OCI-LY7 (cell line): Measurements from ENCODE around the gene ZNF75A. TPM values are rescaled to one million over a fixed set of nuclear protein-coding genes. Genes with fewer than 3 reads are reported as not detected.

Experiments used
- BruUV-seq: library from RNA; stranded (reverse); fragments of 400-500 nt; replicated peaks from 2 replicates; lab custom pipeline; 2021; lab: Mats Ljungman, UMichigan
- CTCF ChIA-PET: fragments of 300-600 bp; sonication (Branson Sonifier 250); formaldehyde crosslinking; loops from one replicate; lab custom pipeline; 2022; ENCODE audit warnings: antibody characterized with exemption; ENCODE audit not compliant: unreplicated experiment; lab: Charles Lee
- POLR2A ChIA-PET: fragments of 300-600 bp; sonication (Branson Sonifier 250); formaldehyde crosslinking; loops from one replicate; lab custom pipeline; 2022; ENCODE audit warnings: antibody characterized with exemption; lab: Charles Lee
- DNase-seq: peaks from one replicate; pipeline ENCODE4 v3.0.0-alpha.2; 2015; ENCODE audit warnings: low spot score
- H2AFZ ChIP-seq: fragments of 200-600 bp; sonication (generic), shearing (Covaris generic); 2 replicates; pipeline ENCODE4 v1.6.1; 2014; ENCODE audit warnings: mild to moderate bottlenecking, antibody characterized with exemption, low read length, moderate library complexity
- H3K27ac ChIP-seq: fragments of 200-600 bp; sonication (generic); 2 replicates; pipeline ENCODE4 v1.5.1; 2014; ENCODE audit warnings: mixed run types, low read depth, mild to moderate bottlenecking, moderate library complexity, low read length, inconsistent platforms; ENCODE audit not compliant: poor library complexity, severe bottlenecking
- H3K36me3 ChIP-seq: fragments of 200-600 bp; sonication (generic); 2 replicates; pipeline ENCODE4 v1.6.1; 2014; ENCODE audit warnings: mild to moderate bottlenecking, antibody characterized with exemption, low read length, moderate library complexity, mixed read lengths; ENCODE audit not compliant: insufficient read depth
- H3K4me1 ChIP-seq: fragments of 200-600 bp; sonication (generic); 2 replicates; pipeline ENCODE4 v1.5.1; 2014; ENCODE audit warnings: mild to moderate bottlenecking, low read length; ENCODE audit not compliant: insufficient read depth, poor library complexity, severe bottlenecking
- H3K4me2 ChIP-seq: fragments of 200-600 bp; sonication (generic); 2 replicates; pipeline ENCODE4 v1.6.1; 2014; ENCODE audit warnings: mild to moderate bottlenecking, low read length
- H3K4me3 ChIP-seq: fragments of 200-600 bp; sonication (generic); 2 replicates; pipeline ENCODE4 v1.5.1; 2014; ENCODE audit warnings: mild to moderate bottlenecking, low read depth, low read length; ENCODE audit not compliant: poor library complexity, severe bottlenecking
- H3K79me2 ChIP-seq: fragments of 200-600 bp; sonication (generic); 2 replicates; pipeline ENCODE4 v1.6.1; 2016; ENCODE audit warnings: low read depth, mild to moderate bottlenecking, low read length, moderate library complexity, mixed read lengths; ENCODE audit not compliant: insufficient read depth
- H3K9me2 ChIP-seq: fragments of 200-600 bp; sonication (generic); 2 replicates; pipeline ENCODE4 v1.6.1; 2016; ENCODE audit warnings: mild to moderate bottlenecking, low read length, mixed read lengths; ENCODE audit not compliant: insufficient read depth
- H3K9me3 ChIP-seq: fragments of 200-600 bp; sonication (generic); 2 replicates; pipeline ENCODE4 v1.6.1; 2014; ENCODE audit warnings: mild to moderate bottlenecking, mixed run types, low read length, mixed read lengths
- H4K20me1 ChIP-seq: fragments of 200-600 bp; sonication (generic); 2 replicates; pipeline ENCODE4 v1.6.1; 2014; ENCODE audit warnings: mild to moderate bottlenecking, antibody characterized with exemption, low read length, moderate library complexity, mixed read lengths; ENCODE audit not compliant: insufficient read depth
- CTCF ChIP-seq: fragments of 200-600 bp; sonication (generic); conservative IDR thresholded peaks from 2 replicates; pipeline ENCODE4 v1.5.1; 2014; ENCODE audit warnings: mild to moderate bottlenecking, antibody characterized with exemption, low read length, moderate library complexity, mixed read lengths
- EZH2phosphoT487 ChIP-seq: fragments of 200-600 bp; sonication (generic); IDR thresholded peaks from 2 replicates; pipeline ENCODE4 v1.6.1; 2018; ENCODE audit warnings: low read depth, borderline replicate concordance, mild to moderate bottlenecking, mixed run types, antibody characterized with exemption, low read length, moderate library complexity, mixed read lengths
- intact Hi-C: fragments of 100-400 bp; cut with micrococcal nuclease; formaldehyde crosslinking; loops from one replicate; pipeline ENCODE4 v1.10.0; 2022; ENCODE audit not compliant: unreplicated experiment
- total RNA-seq, 2 experiments: library from RNA; depleted of rRNA in 1 of 2; stranded (reverse); fragments of >200 nt in 1 of 2; shearing (Covaris generic) in 1 of 2; gene quantifications; 2 replicates each; pipeline ENCODE4 v1.2.3, GENCODE V29; 2014 to 2022

Gene ZNF75A
- total RNA-seq, 2 experiments from 2014 or later, result 2.6 to 23.0 TPM

DNA sequence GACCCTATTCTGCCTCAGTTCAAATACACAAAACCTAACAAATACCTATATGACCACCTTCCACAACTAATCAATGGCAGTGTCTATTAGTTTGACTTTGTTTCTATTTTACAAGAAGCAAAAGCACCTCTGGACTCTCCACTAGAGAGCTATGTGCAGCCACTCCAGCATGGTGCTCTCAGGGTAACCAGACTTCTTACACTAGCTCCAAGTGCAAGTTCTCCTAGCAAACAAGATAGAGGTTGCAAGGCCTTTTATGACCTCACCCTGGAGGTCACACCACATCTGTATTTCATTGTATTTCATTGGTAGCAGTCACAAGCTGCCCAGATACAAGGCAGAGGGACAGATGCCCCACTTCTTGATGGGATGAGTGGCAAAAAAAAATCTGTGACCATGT, 30.4 kb upstream of the ZNF75A start:
- ChIA-PET CTCF (no interaction called here), POLR2A (interaction anchor here (0.5 kb wide), 1 partner anchor 10 kb away, joined by 3 read pairs; no protein-coding TSS in a partner anchor)
- H3K4me3 ChIP-seq, result no peak overlapping the region
- H3K36me3 ChIP-seq, result no peaks in the 10 kb centered on the region
- H3K79me2 ChIP-seq, result no peaks in the 10 kb centered on the region
- H3K9me3 ChIP-seq, result no peaks in the 10 kb centered on the region
- peak overlapping the region; percentile 25; the same call in 1 of the 2 replicates for H3K4me2 ChIP-seq
- no peak for DNase-seq
- peaks cover 12% of the 10 kb centered on the region for H3K4me1 ChIP-seq
- H2AFZ ChIP-seq, result peak overlapping the region; percentile 56; the same call in 1 of the 2 replicates
- H3K27ac ChIP-seq, result peak overlapping the region; percentile 2
- H3K9me2 ChIP-seq, result no peaks in the 10 kb centered on the region
- H4K20me1 ChIP-seq, result no peaks in the 10 kb centered on the region
- no TSS peak for BruUV-seq
- TF ChIP-seq EZH2phosphoT487 (no peak), CTCF (no peak)
- intact Hi-C loops, result no loop called here

- CTCF ChIA-PET, result interaction anchor here (1.4 kb wide), 1 partner anchor 9 kb away, joined by 8 read pairs; no protein-coding TSS in a partner anchor
- Histone ChIP-seq H3K27ac (no peak overlapping the region), H2AFZ (no peak overlapping the region), H3K9me3 (no peaks in the 10 kb centered on the region), H3K36me3 (no peaks in the 10 kb centered on the region), H3K4me1 (peaks cover 14% of the 10 kb centered on the region), H3K4me2 (no peak overlapping the region), H4K20me1 (no peaks in the 10 kb centered on the region), H3K79me2 (no peaks in the 10 kb centered on the region), H3K9me2 (no peaks in the 10 kb centered on the region), H3K4me3 (no peak overlapping the region)
- DNase-seq, result no peak
- TF ChIP-seq EZH2phosphoT487, result no peak
- no peak for TF ChIP-seq CTCF
- no TSS peak for BruUV-seq
- POLR2A ChIA-PET, result interaction anchor here (1.3 kb wide), 1 partner anchor 185 kb away, joined by 3 read pairs; no protein-coding TSS in a partner anchor
- intact Hi-C loops, result no loop called here
Observed at GRCh38 chr16:3276679-3277078, 28.6 kb upstream of the ZNF75A start.

DNA sequence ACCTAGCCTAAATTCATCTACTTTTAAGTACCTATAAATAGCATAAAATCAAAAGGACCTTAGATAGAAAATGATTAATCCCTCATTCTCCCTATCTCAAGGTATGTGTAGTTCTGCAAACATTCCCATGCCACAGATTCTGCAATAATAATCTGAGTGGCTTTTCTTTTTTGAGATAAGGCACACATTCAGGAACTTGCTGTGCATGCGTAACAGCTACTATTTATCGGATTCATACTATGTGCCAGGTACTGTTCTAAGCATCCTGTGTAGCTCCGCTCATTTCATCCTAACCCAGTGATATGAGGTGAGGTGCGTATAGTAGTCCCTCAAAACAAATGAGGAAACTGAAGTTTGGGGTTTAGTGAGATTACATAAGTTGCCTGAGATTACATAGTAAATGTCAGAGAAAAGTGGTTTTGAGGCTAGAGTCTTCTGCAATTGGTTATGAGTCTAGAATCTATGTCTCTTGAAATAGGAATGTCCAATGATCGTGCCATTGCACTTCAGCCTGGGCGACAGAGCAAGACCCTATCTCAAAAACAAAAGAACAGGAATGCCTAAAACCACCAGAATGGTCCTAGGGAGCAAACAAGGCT, 24.0 kb upstream of the ZNF75A start:
- Histone ChIP-seq H3K79me2 (peaks cover 31% of the 10 kb centered on the region), H3K4me3 (peak overlapping the region; percentile 99), H3K27ac (no peak overlapping the region), H2AFZ (no peak overlapping the region), H3K4me2 (peak overlapping the region; percentile 98; the same call in 1 of the 2 replicates), H3K4me1 (peaks cover 29% of the 10 kb centered on the region), H3K9me2 (no peaks in the 10 kb centered on the region), H4K20me1 (0 out of 2 replicates have a peak, but pooled peaks cover 8% of the 10 kb centered on the region), H3K9me3 (no peaks in the 10 kb centered on the region), H3K36me3 (peaks cover 15% of the 10 kb centered on the region)
- CTCF ChIA-PET, result no interaction called here
- no TSS peak for BruUV-seq
- intact Hi-C loops, result loop anchor here (5.0 kb wide), 1 partner anchor 176 kb away; no protein-coding TSS in a partner anchor
- TF ChIP-seq EZH2phosphoT487, result no peak
- no peak for TF ChIP-seq CTCF
- no peak for DNase-seq
- POLR2A ChIA-PET, result no interaction called here
